ENCODE measurements around the gene NEK10.

Gene NEK10

DNA sequence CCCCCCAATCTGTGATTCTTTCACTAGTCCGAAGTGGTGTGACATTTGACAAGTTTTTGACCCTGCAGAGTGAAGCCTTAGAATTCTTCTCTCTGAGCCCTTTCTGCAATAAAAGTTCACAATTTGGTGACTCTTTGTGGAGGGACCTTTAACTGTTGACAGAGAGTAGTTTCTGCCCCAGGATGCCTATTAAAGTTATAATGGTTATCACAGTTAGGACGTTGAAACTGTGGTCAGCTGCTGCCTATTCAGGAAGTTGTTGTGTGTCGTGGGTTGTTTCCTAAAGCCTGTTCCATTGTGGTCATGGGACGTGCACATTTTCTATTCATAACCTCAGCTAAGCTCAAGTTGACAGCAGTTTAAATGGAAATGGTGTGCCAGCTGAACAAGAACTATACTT is 274.5 kb downstream of the NEK10 start:
- peak; percentile 16 for DNase-seq

DNA sequence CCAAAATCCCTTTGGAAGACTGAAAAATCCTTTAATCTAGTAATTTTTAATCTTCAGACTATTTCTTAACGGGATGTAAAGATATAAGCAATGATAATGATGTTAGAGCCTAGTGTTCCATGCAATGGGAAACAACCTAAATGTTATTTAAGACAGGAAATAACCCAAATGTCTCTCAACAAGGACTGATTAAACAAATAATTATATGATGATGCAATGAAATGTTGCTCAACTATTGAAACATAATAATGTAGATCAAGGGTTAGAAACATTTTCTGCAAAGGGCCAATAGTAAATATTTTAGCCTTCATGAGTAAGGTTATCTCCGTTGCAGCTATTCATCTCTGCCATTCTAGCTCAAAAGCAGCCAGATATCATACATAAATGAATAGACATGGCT is 275.4 kb downstream of the NEK10 start:
- DNase-seq: no peak

DNA sequence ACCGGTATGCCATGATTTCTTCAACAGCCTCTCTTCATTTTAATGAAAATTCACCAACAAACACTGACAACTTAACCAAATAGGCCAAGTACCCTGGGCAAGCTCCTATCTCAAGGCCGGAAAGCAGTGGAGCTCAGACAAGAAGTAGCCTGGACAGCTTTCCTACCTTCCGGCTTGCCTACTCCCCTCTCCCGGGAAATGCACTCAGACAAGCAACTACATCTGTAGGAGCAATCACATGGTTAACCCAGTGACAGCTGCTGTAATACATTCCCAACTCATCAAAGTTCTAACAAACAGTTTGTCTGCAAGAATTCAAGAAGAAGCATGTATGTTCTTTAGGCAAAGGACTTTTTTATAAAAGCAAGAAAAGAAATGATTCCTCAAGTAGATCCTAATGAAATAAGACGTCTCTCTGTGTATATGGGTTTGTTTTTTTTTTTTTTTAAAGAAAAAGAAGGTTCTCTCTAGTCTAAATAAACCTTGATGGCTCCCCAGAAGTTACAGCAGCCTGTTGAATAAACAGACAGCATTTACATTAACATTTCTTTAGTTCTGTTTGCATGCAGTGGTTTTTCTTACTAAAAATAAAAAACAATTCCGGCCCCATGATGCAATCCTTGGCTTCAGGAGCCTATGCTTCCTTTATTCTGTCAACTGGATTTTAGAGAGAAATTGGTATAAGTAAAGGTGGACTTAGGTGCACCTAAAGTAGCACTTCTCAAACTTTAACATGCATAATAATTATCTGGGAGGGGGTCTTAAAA is 278.7 kb downstream of the NEK10 start:
- DNase-seq: no peak

DNA sequence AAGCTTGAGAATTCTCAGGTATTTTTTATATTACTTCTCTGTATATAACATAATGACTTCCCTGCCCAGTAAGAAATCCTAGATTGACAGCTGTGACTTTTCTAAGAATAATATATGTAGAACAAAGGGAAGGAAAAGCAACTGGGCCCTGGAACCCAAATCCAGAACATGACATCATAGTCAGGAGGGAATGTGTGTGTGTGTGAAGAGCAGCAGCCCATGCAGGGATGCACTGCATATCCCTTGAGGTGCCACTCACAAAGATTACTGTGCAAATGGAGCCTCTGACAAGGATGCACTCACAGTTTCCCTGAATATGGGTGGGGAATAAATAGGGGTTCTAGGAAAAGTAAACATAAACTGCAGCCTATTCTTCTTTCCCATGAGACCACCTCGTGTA is 279.5 kb downstream of the NEK10 start:
- no peak for DNase-seq

DNA sequence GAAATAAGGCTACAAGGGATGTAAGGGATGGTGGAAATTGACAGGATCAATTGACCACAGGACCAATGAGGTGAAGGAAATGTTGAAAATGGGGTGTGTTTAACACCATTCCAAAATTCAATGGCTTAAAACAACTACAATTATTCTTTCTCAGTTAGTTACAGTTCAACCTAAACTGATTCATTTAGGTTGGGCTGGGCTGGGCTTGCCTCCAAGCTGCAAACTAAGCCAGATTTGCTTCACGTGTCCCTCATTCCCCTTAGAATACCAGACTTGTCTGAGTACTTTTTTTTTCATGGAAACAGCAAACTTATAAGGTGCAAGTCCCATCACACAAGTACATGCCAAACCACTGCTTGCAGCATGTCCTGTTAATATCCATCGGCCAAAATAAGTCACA is 280.1 kb downstream of the NEK10 start:
- no peak for DNase-seq

DNA sequence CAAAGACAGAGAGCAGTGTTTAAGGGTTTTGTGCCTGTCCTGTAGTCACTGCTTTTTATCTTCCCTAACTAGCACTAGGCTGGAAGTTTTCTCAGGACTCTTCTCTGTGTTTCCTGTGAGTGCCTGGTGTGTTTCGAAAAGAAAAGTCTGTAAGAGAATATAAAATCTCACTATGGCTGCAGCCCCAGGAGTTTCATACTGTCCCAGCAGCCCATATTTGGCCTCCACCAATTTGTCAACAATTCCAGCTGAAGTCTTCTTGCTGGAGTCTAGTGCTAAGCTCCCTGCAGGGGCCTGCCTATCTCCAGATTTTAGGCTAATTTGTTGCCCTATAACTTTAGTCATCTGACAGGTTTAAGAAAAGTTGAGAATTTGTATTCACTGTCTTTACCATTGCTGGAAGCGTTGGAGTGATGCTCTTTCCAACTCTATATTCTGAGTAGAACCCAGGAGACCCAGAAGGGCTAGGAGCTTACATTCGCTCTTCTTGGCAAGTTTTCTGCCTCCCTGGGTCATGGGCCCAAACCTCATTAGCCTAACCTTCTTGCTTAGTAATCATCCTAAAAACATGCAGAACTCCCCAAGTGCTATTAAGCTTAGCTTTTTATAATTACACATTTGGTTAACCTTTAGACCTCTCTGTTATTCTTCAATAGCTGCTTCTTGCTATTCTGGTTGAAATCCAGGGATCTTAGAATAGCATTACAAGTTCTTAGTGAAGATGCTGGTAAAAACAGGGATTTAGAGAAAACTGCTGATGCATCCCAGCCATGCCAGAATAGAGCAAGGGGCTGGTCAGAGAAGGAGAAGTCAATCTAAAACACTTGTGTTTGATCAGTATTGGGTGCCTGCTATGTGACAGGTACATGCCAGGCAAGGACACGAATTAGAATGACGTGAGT is 283.1 kb downstream of the NEK10 start:
- no peak for DNase-seq

DNA sequence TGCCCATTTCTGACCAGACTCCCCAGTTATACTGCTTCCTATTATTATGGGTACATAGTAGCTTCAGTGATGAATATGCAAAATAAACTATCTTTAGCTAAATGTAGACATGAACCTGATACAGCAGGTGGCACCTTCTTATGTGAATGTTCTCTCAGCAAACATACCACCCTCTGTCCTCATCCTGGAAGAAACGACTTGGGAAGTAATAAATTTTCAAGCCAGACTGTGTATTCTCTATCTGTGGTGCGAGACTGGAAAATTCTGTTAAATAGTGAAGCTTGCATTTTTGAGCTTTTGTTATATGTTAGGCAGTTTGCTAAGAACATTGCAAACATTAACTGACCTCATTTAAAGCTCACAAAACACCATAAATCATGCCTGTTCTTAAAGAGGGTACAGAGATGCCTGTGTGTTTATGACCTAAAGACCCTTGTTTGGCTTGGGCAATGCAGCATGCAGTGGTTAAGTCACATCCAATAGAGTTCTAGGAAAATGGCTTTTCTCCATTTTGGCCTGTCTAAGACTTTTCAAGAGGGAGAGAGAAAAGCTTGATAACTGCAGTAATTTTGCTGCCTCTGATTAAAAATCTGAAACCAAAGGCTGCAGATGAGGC is 287.1 kb downstream of the NEK10 start:
- DNase-seq: no peak

DNA sequence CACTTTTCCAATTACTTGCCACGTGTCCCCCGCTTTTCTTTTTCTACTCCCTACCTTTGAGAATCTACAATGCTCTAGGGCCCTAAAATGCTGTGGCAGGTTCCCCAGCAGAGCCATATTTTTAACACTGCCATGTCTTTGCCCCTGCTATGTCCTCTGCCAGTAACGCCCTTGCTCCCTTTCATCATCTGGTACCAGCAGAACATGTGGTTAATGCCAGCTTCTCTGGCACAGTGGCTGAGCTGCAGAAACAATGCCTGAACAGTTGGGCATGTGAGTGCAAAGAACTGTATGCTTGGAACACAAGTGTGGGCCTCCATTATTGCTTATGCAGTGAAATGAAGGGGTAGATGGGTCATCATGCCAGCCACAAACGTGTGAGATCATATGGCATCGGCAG is 287.6 kb downstream of the NEK10 start:
- DNase-seq: no peak

DNA sequence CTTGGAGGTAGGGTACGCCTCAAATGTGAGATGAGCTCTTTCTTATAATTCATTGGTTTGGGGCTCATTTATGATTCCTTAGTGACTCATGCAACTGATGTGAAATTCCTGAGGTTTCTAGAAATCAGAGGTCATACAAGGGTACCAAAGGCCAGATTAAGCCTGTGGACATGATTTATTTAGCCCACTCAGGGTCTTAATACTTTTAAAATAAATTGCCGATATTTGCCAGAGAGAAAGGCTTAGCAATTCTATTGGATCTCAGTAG is 289.0 kb downstream of the NEK10 start:
- DNase-seq: no peak

DNA sequence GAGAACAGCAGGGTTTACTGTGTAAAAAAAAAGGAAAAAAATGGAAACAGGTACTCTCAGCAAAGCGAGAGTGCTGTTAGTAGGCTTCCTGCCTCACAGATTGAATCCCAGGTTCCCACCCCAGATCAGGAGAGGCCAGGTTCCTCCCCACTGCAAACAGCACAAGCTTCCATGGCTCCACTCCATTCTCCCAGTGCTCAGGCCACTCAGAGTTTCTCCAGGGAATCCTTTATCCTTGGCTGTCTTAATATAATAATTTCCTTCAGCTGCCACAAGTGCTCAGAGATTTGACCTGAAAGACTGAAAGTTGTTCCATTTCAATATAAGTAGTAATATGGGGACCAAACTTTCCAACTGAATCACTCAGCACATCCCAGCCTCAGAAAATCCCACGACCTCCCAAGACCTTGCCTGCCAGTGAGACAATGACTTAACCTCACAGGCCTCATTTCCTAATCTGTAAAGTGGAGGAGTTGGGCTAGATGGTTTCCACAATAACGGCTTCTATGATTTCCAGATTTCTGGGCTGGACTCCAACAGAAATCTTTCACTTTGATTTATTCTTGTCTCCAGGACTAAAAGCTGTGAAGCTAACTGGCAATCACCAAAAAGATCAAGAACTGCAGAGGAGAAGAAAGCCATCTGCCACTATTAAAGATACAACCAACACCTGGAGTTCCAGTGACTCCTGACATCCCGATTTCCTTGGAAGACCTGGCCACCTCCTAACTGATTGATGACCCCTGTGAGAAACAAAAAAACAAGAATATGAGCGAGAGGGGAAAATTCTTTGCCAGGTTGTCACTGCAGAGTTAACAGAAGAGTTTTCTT is 289.5 kb downstream of the NEK10 start:
- DNase-seq: no peak

DNA sequence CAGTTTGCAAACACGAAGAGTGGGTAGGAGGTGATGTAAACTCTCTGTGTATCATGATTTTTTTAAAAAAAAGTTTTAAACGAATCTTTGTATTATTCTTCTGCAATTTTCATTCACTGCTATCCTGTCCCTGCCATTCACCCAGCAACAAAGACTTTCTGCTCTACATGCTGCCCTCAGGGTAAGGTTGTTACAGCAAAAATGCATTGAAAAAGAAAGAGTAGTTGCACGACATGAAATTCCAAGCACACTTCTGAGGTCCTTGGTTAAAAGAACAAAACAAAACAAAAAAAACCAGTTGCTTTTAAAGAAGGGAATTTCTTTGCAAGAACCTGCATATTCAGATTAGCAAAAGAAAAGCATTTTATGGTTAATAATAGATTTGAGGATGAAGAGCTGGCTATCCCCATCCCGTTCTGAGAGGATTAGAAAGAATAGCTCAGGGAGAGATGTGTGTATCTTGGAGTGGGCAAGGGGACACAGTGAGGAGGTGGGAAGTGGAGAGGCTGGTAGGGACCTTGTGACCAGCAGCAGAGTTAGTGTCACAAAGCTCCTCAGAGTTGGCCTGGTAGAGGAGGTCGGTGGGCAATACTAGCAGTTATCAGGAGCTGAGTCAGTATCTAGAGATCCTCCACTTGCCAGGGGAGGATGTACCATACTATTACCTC is 290.8 kb downstream of the NEK10 start:
- no peak for DNase-seq

DNA sequence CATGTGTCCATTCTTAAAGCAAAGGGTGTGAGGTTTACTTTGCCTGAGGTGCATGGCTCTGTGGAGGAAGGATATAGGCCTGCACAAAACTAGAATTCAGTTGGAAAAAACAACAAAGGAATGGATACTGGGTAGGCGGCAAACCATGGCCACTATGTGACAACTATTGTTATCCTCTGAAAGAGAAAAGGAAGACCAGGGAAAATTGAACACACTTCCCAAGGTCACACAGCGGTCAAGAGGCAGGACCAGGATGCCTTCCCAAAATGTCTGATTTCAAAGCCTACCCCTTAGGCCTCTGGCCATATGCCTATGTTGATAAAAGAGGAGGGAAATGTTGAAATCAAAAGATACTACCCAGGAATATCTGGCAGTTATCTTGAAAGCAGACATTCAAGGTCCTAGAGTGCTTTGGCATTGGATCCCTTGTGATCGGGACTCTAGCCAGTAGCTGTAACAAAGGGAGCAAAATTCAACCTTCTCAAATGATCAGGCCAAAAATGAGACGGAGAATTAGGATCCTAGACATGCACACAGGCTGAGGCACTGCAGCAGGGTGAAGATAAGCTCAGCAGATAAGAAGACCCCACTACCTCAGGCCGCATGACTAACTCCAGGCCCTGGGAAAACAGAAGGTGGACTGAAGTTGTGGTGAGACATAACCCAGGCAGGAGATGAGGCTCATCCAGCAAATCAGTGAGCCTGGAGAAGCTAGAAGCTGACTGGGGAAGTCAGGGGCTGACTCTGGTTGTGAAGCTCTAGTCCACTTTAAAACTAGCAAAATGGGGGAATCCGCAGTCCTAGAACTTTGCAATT is 292.2 kb downstream of the NEK10 start:
- DNase-seq: no peak

DNA sequence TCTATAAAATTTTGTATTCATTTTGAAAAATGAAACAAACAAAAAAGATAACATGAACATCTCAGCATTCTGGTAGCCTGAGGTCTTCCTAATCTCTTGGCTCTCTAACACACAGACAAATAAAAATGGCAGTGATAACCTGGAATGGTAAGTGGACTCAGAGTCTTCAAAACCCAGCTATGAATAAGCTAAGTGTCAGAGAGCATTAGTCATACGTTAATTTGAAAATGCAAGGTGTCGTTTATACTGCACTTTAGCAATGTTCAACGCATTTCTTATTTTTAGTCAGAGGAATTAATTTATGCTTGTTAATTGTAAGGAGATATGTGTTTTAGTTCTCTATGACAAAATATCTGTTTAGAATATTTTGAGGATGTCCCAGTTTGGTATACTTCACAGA is 294.3 kb downstream of the NEK10 start:
- DNase-seq: no peak

DNA sequence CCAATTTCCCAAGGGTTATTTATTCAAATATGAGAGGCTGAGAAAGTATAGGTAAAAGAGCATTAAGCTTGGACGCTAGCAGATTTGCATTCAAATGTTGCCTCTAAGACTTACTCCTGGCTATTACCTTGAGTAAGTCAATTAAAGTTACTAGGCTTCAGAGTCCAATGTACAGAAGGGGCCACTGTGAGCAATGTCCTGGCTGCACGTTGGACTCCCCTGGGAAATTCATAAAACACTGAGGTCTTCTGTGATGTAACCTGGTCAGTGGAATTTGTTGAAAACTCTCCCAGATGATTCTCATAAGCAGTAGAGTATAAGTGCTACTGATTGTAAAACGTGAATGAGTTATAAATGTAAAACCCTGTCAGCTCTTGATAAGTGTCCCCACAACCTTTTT is 295.3 kb downstream of the NEK10 start:
- no peak for DNase-seq

DNA sequence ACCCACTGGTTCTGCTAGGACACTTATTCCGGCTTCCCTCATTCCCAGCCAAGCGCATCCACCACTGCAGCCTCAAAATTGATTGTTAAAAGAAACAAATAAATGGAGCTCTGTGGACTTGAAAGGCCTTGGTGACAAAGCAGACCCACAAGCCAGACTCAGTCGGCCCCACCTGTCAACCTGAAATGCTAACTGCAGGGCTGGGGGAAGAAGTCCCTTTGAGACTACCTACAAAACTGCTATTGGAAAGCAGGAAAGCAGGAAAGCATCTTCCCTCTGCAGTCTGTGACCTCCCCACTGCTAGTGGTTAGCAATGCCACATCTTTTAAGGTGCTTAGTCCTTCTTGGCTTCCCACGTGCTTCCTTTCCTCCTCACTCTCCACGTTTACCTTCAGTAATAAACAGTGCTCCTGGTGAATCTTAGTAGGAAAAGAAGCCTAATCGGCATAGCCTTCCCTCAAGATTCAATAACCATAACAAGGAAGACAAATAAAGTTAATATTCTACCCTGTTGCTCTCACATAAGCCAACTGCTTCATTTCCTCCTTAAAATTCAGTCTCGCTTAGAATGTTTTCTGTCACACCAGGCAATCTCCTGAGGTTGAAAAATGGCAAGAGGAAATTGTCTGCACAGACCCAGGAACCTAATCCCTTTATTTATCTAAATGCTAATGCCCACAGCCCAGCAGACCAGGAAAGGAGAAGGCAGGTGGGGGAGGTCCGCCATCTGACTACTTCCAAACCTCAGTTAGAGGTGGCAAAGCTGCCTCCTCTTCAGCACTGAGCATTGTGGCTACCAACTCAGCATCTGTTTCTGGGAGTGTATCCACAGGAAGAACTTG is 296.2 kb downstream of the NEK10 start:
- no peak for DNase-seq

DNA sequence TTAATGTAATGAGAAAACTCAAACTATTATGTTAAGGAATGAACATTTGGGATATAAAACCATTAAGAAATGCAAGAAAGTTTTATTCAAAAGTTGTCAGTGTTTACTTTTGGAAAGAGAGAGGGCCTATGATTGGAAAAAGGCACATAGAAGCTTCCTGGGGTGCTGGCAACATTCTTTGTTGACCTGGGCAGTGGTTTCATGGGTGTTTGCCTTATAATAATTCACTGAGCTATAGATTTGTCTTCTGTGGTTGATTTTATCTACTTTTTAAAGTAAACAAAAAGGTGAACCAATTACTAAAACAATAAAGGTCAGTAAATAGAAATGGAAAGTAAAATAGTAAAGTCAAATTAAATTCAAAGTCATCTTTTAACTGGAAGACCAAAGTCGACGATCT is 308.8 kb downstream of the NEK10 start:
- no peak for DNase-seq

Measured in hematopoietic multipotent progenitor cell treated with erythropoietin and hydrocortisone succinate and interleukin-3 and kit ligand, for 4 days (in vitro differentiated cells).